GM18951 (cell line): ENCODE data around the gene VAPA.

Source experiments
- POLR2A ChIP-seq: IDR thresholded peaks from 4 replicates; pipeline ENCODE4 v1.6.1; 2011; ENCODE audit warnings: mild to moderate bottlenecking; ENCODE audit not compliant: insufficient read length, insufficient read depth; ENCODE audit errors: extremely low read depth
- in situ Hi-C: fragments of 300-500 bp; cut with MboI; formaldehyde crosslinking; loops from one replicate; pipeline ENCODE4 v1.12.0; 2022; ENCODE audit warnings: low sequenced_read_pairs, mixed read lengths, inconsistent platforms; ENCODE audit not compliant: unreplicated experiment

The VAPA gene

DNA sequence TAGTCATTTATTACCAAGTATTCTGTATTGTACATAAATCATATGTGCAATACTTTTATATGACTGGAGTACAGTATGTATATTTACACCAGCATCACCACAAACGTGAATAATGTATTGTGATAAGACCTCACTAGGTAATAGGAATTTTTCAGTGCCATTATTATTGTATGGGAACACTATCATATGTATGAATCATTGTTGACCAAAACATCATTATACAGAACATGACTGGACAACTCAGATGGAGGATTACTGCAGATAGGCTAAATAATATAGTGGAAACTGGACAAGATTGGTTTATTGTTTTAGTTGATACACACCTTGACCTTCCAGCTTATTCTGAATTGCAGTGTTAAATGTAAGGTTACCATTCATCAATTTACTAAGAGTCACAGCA is 33.4 kb downstream of the VAPA start:
- in situ Hi-C loops = no loop called here
- TF ChIP-seq POLR2A = no peak

DNA sequence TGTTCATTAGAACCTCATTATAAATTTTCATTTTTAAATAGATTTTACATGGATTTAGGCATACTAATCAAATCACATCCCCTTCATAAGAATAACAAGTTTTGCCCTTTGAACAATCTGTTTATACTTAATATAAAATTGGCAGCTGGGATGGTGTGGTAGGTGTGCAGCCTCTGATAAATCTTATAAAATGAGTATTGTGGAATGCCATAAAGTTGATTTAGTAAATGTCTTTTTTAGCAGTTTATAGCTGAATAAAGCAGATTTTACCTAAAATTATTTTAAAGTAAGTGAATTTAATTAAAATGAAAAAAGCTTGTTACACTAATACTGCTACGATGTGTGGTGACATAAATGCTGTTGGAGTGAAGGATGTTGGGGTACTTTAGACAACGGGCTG is 35.5 kb downstream of the VAPA start:
- in situ Hi-C loops = no loop called here
- no peak for TF ChIP-seq POLR2A

- in situ Hi-C loops = no loop called here
- TF ChIP-seq POLR2A = no peak
Measured at GRCh38 chr18:9949861-9950260, 36.0 kb downstream of the VAPA start.

GRCh38 chr18:9950289-9951016 is 36.6 kb downstream of the VAPA start:
- TF ChIP-seq POLR2A = no peak
- in situ Hi-C loops = no loop called here

- TF ChIP-seq POLR2A = no peak
- in situ Hi-C loops = no loop called here
Measured at GRCh38 chr18:9951022-9951859, 37.4 kb downstream of the VAPA start.

DNA sequence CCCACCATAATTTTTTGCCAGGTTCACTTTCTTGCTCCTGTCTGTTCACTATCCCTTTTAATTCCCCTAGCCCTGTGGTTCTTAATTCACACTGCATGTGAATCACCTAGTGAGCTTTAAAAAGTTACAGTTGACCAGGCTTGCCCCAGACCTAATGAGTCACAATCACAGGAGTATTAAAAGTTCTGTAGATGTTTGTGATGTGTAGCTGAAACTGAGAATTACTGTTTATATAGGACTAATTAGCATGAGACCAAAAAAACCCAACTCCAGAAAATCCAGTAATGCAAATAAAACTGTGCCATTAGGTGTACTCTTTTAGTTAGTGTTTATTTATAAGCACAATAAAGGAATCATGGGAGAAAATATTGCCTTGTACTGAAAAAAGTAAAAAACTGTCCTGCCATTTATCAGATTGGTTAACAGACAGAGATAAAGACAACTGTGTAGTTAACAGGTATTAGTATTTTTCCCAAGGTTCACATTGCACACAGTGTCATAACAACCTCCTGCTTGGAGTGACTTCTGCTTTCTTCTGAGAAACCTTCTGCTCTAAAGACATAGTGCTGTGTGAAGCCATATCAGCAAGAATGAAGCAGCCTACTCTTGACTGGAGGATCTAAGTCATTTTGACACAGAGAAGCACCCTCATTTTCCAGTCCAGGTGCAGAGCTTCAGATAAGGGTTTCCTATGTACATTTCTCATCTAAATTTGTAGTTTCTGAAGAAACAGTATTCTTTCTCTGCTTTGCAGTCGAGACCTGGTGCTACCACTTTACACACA is 39.0 kb downstream of the VAPA start:
- TF ChIP-seq POLR2A = no peak
- in situ Hi-C loops = no loop called here

- no peak for TF ChIP-seq POLR2A
- in situ Hi-C loops = no loop called here
Measured at GRCh38 chr18:9958861-9959399, 45.1 kb downstream of the VAPA start.

DNA sequence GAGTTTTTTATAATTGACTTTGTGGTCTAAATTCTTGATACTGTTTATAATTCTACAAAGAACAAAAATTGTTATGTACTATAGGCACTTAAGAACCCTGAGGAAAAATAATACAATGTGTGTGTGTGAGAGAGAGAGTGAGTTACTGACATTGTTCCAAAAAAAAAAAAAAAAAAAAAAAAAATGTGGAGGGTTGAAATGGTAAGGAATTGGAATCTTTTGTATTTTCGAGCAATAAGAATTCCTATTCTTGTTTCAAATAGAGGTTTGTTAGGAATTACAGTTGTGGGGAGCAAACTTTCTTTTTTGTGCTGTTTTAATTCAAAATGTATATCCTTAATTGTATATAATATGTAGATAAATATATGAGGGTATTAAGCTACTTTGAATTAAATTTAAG is 45.7 kb downstream of the VAPA start:
- in situ Hi-C loops = no loop called here

GRCh38 chr18:9960258-9960904 is 46.6 kb downstream of the VAPA start:
- in situ Hi-C loops = no loop called here
- TF ChIP-seq POLR2A = no peak

More for the DNA sequence above, 45.7 kb downstream of the VAPA start:
- no peak for TF ChIP-seq POLR2A

- TF ChIP-seq POLR2A = no peak
- in situ Hi-C loops = no loop called here
Measured at GRCh38 chr18:9961041-9961440, 47.2 kb downstream of the VAPA start.

DNA sequence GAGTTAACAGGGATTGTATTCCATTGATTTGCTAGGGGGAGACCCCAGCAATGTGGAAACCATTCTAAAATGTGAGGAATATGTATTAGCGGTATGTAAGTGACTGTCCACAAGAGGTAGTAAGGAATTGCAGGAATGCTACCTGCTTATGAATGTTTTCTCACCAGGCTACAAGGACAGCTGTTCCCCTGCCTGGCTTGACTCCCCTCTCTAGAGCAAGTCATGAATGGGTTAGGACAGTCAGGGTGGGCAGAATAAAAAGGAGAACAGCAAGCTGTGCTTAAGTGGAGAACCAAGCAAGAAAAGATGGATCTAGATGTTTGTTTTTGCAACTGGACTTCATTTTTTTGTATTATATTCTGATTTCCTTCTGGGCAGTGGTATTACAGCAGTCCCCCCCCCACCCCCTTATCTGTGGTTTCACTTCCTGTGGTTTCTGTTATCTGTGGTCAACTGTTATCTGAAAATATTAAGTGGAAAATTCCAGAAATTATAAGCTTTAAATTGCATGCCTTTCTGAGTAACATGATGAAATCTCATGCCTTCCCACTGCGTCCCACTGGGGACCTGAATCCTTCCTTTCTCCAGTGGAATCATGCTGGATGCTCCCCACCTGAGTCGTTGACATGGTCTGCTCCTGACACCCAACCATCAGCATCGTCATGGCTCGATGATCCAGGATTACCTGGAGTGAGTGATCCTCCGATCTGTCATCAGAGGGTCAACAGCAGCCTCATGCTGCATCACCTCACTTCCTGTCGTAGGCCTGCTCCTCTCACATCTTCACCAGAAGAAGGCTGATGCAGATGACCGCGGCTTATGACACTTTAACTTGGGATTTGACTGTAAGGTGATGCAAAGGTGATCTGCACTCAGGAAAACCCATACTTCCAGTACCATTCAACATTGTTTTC is 52.2 kb downstream of the VAPA start:
- in situ Hi-C loops = no loop called here
- no peak for TF ChIP-seq POLR2A
